GM10847 (cell line): ENCODE results near the gene CCDC183.

Experiments
- POLR2A ChIP-seq: IDR thresholded peaks from 2 replicates; pipeline ENCODE4 v1.6.1; 2011; ENCODE audit not compliant: insufficient read length; ENCODE audit errors: extremely low read depth

The CCDC183 gene

GRCh38 chr9:136782452-136782851, 13.7 kb upstream of the CCDC183 start:
- TF ChIP-seq POLR2A: no peak

GRCh38 chr9:136784249-136784996, 11.7 kb upstream of the CCDC183 start:
- TF ChIP-seq POLR2A: no peak

GRCh38 chr9:136784997-136785361, 11.2 kb upstream of the CCDC183 start:
- no peak for TF ChIP-seq POLR2A

- TF ChIP-seq POLR2A: no peak
Observed at GRCh38 chr9:136786451-136786850, 9.7 kb upstream of the CCDC183 start.

GRCh38 chr9:136787690-136788400, 8.3 kb upstream of the CCDC183 start:
- TF ChIP-seq POLR2A: no peak

DNA sequence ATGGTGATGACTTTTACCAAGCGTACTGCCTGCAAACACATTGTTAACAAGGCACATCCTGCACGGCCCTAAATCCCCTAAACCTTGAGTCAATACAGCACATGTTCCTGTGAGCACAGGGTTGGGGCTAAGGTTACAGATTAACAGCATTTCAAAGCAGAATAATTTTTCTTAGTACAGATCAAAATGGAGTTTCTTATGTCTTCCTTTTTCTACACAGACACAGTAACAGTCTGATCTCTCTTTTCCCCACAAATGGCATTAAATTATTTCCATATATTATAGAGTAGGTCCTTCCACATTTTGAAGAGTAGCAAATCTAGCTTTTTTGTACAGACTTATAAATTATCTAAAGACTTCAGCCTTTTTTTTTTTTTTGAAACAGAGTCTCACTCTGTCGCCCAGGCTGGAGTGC, 6.6 kb upstream of the CCDC183 start:
- no peak for TF ChIP-seq POLR2A

GRCh38 chr9:136790640-136791515, 5.3 kb upstream of the CCDC183 start, which contains the start of gene TMEM141:
TMEM141 (plus strand) TSS chr9:136791344; CDS start chr9:136791371, 27 bp downstream.
- TF ChIP-seq POLR2A: peak; percentile 84

DNA sequence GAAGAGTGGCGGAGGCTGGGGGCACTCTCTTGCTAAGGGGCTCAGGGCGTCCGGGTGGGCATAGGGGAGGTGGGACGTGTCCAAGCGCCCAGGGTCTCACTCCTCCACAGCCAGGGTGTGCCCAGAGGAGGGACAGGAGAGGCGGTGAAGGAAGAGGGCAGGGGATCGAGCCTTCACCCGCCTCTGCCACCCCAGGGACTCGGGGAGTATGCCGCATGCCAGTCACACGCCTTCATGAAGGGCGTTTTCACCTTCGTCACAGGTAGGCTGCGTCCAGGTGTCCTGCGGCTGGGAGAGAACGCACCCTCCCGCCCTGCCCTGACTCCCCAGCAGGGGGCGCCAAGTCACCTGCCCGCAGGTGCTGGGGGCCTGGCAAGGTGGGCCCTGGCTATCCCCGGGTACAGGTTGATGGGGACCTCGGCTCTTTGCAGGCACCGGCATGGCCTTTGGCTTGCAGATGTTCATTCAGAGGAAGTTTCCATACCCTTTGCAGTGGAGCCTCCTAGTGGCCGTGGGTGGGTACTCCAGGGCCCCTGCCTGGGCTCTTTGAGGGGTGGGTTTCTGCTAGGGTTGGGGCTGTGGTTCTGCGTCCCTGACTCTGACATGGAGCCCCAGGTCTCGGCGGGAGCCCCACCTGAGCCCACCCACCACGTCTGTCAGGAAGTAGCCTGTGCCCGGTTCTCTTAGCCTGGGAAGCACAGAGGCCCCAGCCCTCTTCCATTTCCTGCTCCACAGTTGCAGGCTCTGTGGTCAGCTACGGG, 4.4 kb upstream of the CCDC183 start:
- no peak for TF ChIP-seq POLR2A

DNA sequence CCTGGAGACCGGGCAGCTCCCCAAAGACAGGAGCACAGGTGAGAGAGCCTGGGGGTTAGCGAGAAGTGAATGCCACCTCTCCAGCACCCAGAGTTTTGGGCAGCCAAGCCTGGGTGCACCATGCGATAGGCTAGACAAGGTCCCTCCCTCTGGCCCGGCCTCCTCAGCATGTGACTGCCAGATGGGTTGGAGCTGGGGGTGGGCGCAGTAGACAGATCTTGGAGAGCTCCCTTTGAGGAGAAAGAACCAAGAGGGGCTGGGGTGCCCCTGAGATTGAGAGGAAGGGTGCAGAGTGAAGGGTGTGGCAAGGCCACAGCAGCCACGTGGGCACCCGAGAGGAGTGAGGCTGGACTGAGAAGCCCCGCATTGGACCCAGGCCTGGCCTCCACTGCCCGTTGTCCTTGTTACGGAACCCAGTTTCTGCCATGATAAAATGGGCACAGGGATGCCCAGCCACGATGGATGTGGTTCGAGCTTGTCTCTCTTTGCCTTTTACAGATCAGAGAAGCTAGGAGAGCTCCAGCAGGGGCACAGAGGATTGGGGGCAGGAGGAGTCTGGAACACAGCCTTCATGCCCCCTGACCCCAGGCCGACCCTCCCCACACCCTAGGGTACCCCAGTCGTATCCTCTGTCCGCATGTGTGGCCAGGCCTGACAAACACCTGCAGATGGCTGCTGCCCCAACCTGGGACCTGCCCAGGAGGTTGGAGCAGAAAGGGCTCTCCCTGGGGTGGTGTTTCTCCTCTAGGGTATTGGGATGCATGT, 3.6 kb upstream of the CCDC183 start:
- no peak for TF ChIP-seq POLR2A

GRCh38 chr9:136793086-136793946, 2.8 kb upstream of the CCDC183 start:
- no peak for TF ChIP-seq POLR2A

GRCh38 chr9:136794281-136794999, 1.7 kb upstream of the CCDC183 start:
- no peak for TF ChIP-seq POLR2A

DNA sequence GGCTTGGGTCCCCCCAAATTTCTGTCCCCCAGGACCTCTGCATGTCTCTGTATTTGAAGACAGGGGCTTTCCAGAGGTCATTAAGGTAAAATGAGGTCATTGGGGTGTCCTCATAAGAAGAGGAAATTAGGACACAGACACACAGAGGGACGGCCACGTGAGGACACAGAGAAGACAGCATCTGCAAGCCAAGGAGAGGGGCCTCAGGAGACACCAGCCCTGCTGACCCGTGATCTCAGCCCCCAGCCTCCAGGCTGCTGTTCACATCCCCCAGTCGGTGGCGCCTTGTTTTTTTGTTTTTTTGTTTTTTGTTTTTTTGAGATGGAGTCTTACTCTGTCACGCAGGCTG, 1.2 kb upstream of the CCDC183 start:
- no peak for TF ChIP-seq POLR2A

- TF ChIP-seq POLR2A: no peak
Observed at GRCh38 chr9:136798708-136799078, 2.6 kb downstream of the CCDC183 start.
